Measurements from ENCODE around the gene CD200R1.

DNA sequence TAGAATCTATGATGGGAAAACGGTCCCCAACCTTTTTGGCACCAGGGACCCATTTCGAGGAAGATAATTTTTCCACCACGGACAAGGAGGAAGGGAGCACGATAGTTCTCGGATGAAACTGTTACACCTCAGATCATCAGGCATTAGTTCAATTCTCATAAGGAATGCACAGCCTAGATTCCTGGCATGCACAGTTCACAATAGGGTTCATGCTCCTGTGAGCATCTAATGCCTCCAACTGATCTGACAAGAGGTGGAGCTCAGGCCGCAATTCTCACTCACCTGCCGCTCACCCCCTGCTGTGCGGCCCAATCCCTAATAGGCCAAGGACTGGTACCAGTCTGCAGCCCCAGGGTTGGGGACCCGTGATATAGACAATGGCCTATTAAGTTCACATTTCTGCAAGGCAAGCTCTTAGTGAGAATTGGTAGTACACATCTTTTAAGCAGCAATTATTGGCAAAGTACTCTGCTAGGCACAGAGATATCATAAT lies 26.5 kb downstream of the CD200R1 start:
- TF ChIP-seq RBM39 (optimal IDR thresholded peaks at IDR 0.05; ENCODE audit: low read depth, low read length) (no peak), CHD2 (IDR thresholded peaks at IDR 0.05; ENCODE audit: low read depth, low read length) (no peak), MAZ (CRISPR knock-in tag; conservative IDR thresholded peaks at IDR 0.05 in 1 of 2, IDR thresholded peaks at IDR 0.05 in 1 of 2) (no peak), POLR2AphosphoS5 (IDR thresholded peaks at IDR 0.05; ENCODE audit: control insufficient read depth, insufficient read depth, low read depth, low read length) (no peak), MAFK (IDR thresholded peaks at IDR 0.05; ENCODE audit: low read length) (no peak), DPF2 (IDR thresholded peaks at IDR 0.05) (no peak), ELF4 (CRISPR knock-in tag; IDR thresholded peaks at IDR 0.05) (no peak), ZNF12 (CRISPR knock-in tag; IDR thresholded peaks at IDR 0.05) (no peak), ESRRA (IDR thresholded peaks at IDR 0.05; ENCODE audit: borderline replicate concordance, low read depth) (no peak)
- TF ChIP-seq, protein P1, sequence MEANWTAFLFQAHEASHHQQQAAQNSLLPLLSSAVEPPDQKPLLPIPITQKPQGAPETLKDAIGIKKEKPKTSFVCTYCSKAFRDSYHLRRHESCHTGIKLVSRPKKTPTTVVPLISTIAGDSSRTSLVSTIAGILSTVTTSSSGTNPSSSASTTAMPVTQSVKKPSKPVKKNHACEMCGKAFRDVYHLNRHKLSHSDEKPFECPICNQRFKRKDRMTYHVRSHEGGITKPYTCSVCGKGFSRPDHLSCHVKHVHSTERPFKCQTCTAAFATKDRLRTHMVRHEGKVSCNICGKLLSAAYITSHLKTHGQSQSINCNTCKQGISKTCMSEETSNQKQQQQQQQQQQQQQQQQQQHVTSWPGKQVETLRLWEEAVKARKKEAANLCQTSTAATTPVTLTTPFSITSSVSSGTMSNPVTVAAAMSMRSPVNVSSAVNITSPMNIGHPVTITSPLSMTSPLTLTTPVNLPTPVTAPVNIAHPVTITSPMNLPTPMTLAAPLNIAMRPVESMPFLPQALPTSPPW (CRISPR knock-in tag; IDR thresholded peaks at IDR 0.05) = no peak
- TF ChIP-seq, protein P2, sequence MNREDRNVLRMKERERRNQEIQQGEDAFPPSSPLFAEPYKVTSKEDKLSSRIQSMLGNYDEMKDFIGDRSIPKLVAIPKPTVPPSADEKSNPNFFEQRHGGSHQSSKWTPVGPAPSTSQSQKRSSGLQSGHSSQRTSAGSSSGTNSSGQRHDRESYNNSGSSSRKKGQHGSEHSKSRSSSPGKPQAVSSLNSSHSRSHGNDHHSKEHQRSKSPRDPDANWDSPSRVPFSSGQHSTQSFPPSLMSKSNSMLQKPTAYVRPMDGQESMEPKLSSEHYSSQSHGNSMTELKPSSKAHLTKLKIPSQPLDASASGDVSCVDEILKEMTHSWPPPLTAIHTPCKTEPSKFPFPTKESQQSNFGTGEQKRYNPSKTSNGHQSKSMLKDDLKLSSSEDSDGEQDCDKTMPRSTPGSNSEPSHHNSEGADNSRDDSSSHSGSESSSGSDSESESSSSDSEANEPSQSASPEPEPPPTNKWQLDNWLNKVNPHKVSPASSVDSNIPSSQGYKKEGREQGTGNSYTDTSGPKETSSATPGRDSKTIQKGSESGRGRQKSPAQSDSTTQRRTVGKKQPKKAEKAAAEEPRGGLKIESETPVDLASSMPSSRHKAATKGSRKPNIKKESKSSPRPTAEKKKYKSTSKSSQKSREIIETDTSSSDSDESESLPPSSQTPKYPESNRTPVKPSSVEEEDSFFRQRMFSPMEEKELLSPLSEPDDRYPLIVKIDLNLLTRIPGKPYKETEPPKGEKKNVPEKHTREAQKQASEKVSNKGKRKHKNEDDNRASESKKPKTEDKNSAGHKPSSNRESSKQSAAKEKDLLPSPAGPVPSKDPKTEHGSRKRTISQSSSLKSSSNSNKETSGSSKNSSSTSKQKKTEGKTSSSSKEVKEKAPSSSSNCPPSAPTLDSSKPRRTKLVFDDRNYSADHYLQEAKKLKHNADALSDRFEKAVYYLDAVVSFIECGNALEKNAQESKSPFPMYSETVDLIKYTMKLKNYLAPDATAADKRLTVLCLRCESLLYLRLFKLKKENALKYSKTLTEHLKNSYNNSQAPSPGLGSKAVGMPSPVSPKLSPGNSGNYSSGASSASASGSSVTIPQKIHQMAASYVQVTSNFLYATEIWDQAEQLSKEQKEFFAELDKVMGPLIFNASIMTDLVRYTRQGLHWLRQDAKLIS (CRISPR knock-in tag; IDR thresholded peaks at IDR 0.05) = no peak

All from K562 (cell line).